Endothelial cell of umbilical vein (primary cell): ENCODE results near the gene TARBP1. TPM values are rescaled to one million over a fixed set of nuclear protein-coding genes. Genes with fewer than 3 reads are reported as not detected.

ENCODE experiments used
- BruUV-seq: library from RNA; stranded (reverse); fragments of 400-500 nt; replicated peaks from 2 replicates; lab custom pipeline; 2021; lab: Mats Ljungman, UMichigan
- CTCF ChIA-PET: fragments of 300-600, 350-600 bp; sonication (Branson Sonifier 250); formaldehyde crosslinking; loops from one replicate; lab custom pipeline; 2021; ENCODE audit warnings: antibody characterized with exemption, inconsistent platforms; lab: Charles Lee
- POLR2A ChIA-PET: fragments of 300-600, 350-600 bp; sonication (Branson Sonifier 250); formaldehyde crosslinking; loops from one replicate; lab custom pipeline; 2021; ENCODE audit warnings: antibody characterized with exemption, inconsistent platforms; lab: Charles Lee
- DNase-seq: peaks from one replicate; pipeline ENCODE4 v3.0.0-alpha.2; 2011; ENCODE audit warnings: low read depth, low spot score
- FAIRE-seq: peaks from 2 replicates; lab custom pipeline; 2011; peaks lifted over from hg19 to GRCh38; lab: Jason Lieb, UNC
- H2AFZ ChIP-seq: 2 replicates; pipeline ENCODE4 v1.6.0; 2012; ENCODE audit warnings: low read depth, low read length, control low read depth, inconsistent platforms
- H3K27ac ChIP-seq: 2 replicates; pipeline ENCODE4 v1.5.1; 2011; ENCODE audit warnings: low read depth, mild to moderate bottlenecking, control low read depth, low read length, moderate library complexity; ENCODE audit not compliant: insufficient read depth
- H3K27me3 ChIP-seq, 2 experiments: 2 replicates each; pipeline versions ENCODE4 v1.6.0 to v1.6.1; 2011; ENCODE audit warnings: low read length in 2 of 2, mixed read lengths in 1 of 2; ENCODE audit not compliant: control insufficient read depth in 2 of 2, insufficient read depth in 2 of 2
- H3K36me3 ChIP-seq, 2 experiments: 2 replicates in 1 of 2; 3 replicates in 1 of 2; pipeline ENCODE4 v1.5.1; 2011; ENCODE audit warnings: low read length in 2 of 2, mild to moderate bottlenecking in 1 of 2, moderate library complexity in 1 of 2; ENCODE audit not compliant: control insufficient read depth in 2 of 2, insufficient read depth in 2 of 2; ENCODE audit errors: extremely low read depth in 1 of 2
- H3K4me1 ChIP-seq: 3 replicates; pipeline ENCODE4 v1.5.1; 2011; ENCODE audit warnings: mild to moderate bottlenecking, low read length; ENCODE audit not compliant: control insufficient read depth, insufficient read depth; ENCODE audit errors: extremely low read depth
- H3K4me2 ChIP-seq: 2 replicates; pipeline ENCODE4 v1.6.1; 2011; ENCODE audit warnings: low read length, control low read depth, mixed read lengths; ENCODE audit not compliant: insufficient read depth
- H3K4me3 ChIP-seq, 3 experiments: fragments of 200-600 bp in 1 of 3; sonication (generic), shearing (Covaris generic) in 1 of 3; replicated peaks in 1 of 3; 2 replicates each; pipeline ENCODE4 v1.5.1; 2011 to 2016; ENCODE audit warnings: control low read depth in 3 of 3, low read length in 3 of 3, mild to moderate bottlenecking in 2 of 3, inconsistent platforms in 1 of 3, low read depth in 1 of 3, moderate library complexity in 1 of 3; ENCODE audit not compliant: insufficient read depth in 1 of 3
- H3K79me2 ChIP-seq: 2 replicates; pipeline ENCODE4 v1.6.0; 2012; ENCODE audit warnings: low read length, inconsistent platforms; ENCODE audit not compliant: control insufficient read depth, insufficient read depth
- H3K9ac ChIP-seq: replicated peaks from 2 replicates; pipeline ENCODE3; 2011; ENCODE audit warnings: low read length, control low read depth; ENCODE audit not compliant: insufficient read depth; ENCODE audit errors: extremely low read depth
- H3K9me1 ChIP-seq: replicated peaks from 3 replicates; pipeline ENCODE4 v1.6.0; 2011; ENCODE audit warnings: mild to moderate bottlenecking, low read length; ENCODE audit not compliant: control insufficient read depth, insufficient read depth; ENCODE audit errors: extremely low read depth
- H3K9me3 ChIP-seq: replicated peaks from 2 replicates; pipeline ENCODE4 v1.5.1; 2012; ENCODE audit warnings: low read length, inconsistent platforms; ENCODE audit not compliant: control insufficient read depth, insufficient read depth
- H4K20me1 ChIP-seq: replicated peaks from 2 replicates; pipeline ENCODE3; 2011; ENCODE audit warnings: mild to moderate bottlenecking, low read length; ENCODE audit not compliant: control insufficient read depth, insufficient read depth; ENCODE audit errors: extremely low read depth
- CTCF ChIP-seq, 2 donors: IDR thresholded peaks; 1 replicate in 1 of 2; 2 replicates in 1 of 2; pipeline ENCODE4 v1.5.1; 2011; ENCODE audit warnings: low read length in 2 of 2, mild to moderate bottlenecking in 2 of 2, moderate library complexity in 2 of 2, control low read depth in 1 of 2, inconsistent platforms in 1 of 2, low read depth in 1 of 2; ENCODE audit not compliant: insufficient read depth in 1 of 2; ENCODE audit errors: extremely low read depth in 1 of 2
- EZH2 ChIP-seq: IDR thresholded peaks from 2 replicates; pipeline ENCODE4 v1.6.1; 2012; ENCODE audit warnings: borderline replicate concordance, low read depth, mild to moderate bottlenecking, moderate library complexity, low read length, inconsistent platforms; ENCODE audit not compliant: severe bottlenecking
- FOS ChIP-seq: IDR thresholded peaks from 2 replicates; pipeline ENCODE4 v1.6.1; 2011; ENCODE audit warnings: mild to moderate bottlenecking, low read length, moderate library complexity, borderline replicate concordance; ENCODE audit not compliant: insufficient read depth
- GATA2 ChIP-seq: IDR thresholded peaks from 2 replicates; pipeline ENCODE4 v1.7.0; 2011; ENCODE audit warnings: low read depth, mild to moderate bottlenecking, moderate library complexity, mixed read lengths, low read length; ENCODE audit not compliant: insufficient read length, insufficient read depth
- JUN ChIP-seq: IDR thresholded peaks from 2 replicates; pipeline ENCODE4 v1.6.1; 2011; ENCODE audit warnings: borderline replicate concordance, low read depth; ENCODE audit not compliant: insufficient read length, insufficient read depth
- MAX ChIP-seq: IDR thresholded peaks from 2 replicates; pipeline ENCODE4 v1.6.1; 2011; ENCODE audit not compliant: insufficient read depth, insufficient read length
- MYC ChIP-seq: IDR thresholded peaks from one replicate; pipeline ENCODE4 v1.6.1; 2011; ENCODE audit warnings: mild to moderate bottlenecking, low read depth, low read length
- POLR2A ChIP-seq: IDR thresholded peaks from 2 replicates; pipeline ENCODE4 v1.6.1; 2012; ENCODE audit warnings: low read depth, mild to moderate bottlenecking, control low read depth, low read length
- POLR2AphosphoS5 ChIP-seq: IDR thresholded peaks from 2 replicates; pipeline ENCODE4 v1.6.1; 2012; ENCODE audit warnings: low read depth, mild to moderate bottlenecking, control low read depth, low read length, moderate library complexity; ENCODE audit not compliant: insufficient read depth
- dilution Hi-C: fragments of 300-500 bp; cut with MboI; formaldehyde crosslinking; loops from one replicate; pipeline ENCODE4 v1.15.0; 2019; ENCODE audit warnings: low sequenced_read_pairs; ENCODE audit not compliant: extremely low pct_ligation_motif_present
- intact Hi-C: fragments of 100-400 bp; cut with micrococcal nuclease; formaldehyde crosslinking; loops from one replicate; pipeline ENCODE4 v1.10.0; 2022
- polyA plus RNA-seq, 4 experiments: library from polyadenylated mRNA; depleted of rRNA in 3 of 4; stranded (reverse) in 3 of 4; unstranded in 1 of 4; fragments of >200 nt; gene quantifications; 2 replicates each; pipeline versions ENCODE4 v1.2.1 to v1.2.3, GENCODE V29; 2011 to 2012; ENCODE audit warnings: missing spikeins in 1 of 4
- total RNA-seq: library from RNA; stranded (reverse); gene quantifications from 2 replicates; pipeline ENCODE4 v1.2.3, GENCODE V29; 2021

The TARBP1 gene
- total and polyA plus RNA-seq, 2 donors (not counting 3 experiments of a cell fraction or from before 2014, with no cell fraction given): 17.3 to 23.4 TPM

GRCh38 chr1:234409328-234409727 lies 69.7 kb downstream of the TARBP1 start:
- no peaks in the 10 kb centered on the region for H3K79me2 ChIP-seq
- no peaks in the 10 kb centered on the region for H3K9me3 ChIP-seq
- H3K9me1 ChIP-seq: no peaks in the 10 kb centered on the region
- H3K9ac ChIP-seq: no peak overlapping the region
- H3K27me3 ChIP-seq: no peaks in the 10 kb centered on the region
- no peak for TF ChIP-seq MAX
- no peak for TF ChIP-seq FOS
- TF ChIP-seq JUN: no peak
- TF ChIP-seq POLR2A: no peak
- TF ChIP-seq EZH2: no peak
- no peak for TF ChIP-seq CTCF (IDR thresholded peaks at IDR 0.05; ENCODE audit: extremely low read depth in 1 of 2, insufficient read depth in 1 of 2, low read depth in 1 of 2, low read length in 2 of 2)
- no peak for TF ChIP-seq POLR2AphosphoS5
- no peak for TF ChIP-seq MYC
- no peak for TF ChIP-seq GATA2
- H3K4me1 ChIP-seq: no peaks in the 10 kb centered on the region
- ChIA-PET POLR2A (no interaction called here), CTCF (interaction anchor here (1.3 kb wide), 1 partner anchor 10 kb away, joined by 3 read pairs; no protein-coding TSS in a partner anchor)
- DNase-seq (no peak), FAIRE-seq (no peak)
- peaks cover 0 to 6% of the 10 kb centered on the region in 2 experiments for H3K36me3 ChIP-seq
- H3K4me2 ChIP-seq: no peak overlapping the region
- no peak overlapping the region for H3K27ac ChIP-seq
- no TSS peak for BruUV-seq
- intact Hi-C loops: no loop called here
- dilution Hi-C loops: no loop called here
- no peak overlapping the region for H3K4me3 ChIP-seq
- H2AFZ ChIP-seq: no peak overlapping the region
- no peaks in the 10 kb centered on the region for H4K20me1 ChIP-seq
